OCI-LY3 (cell line): ENCODE results near the gene NCOA4.

Experiments used
- EZH2phosphoT487 ChIP-seq: fragments of 200-600 bp; shearing (Covaris generic); IDR thresholded peaks from 2 replicates; pipeline ENCODE4 v1.6.1; 2018; ENCODE audit warnings: antibody characterized with exemption, mixed run types, low read depth
- TF ChIP-seq, protein P1 (sequence below): fragments of 200-600, 300-600 bp; sonication (generic); IDR thresholded peaks from 2 replicates; pipeline ENCODE4 v1.5.1; 2014; ENCODE audit warnings: antibody characterized with exemption, low read length, low read depth

DNA sequence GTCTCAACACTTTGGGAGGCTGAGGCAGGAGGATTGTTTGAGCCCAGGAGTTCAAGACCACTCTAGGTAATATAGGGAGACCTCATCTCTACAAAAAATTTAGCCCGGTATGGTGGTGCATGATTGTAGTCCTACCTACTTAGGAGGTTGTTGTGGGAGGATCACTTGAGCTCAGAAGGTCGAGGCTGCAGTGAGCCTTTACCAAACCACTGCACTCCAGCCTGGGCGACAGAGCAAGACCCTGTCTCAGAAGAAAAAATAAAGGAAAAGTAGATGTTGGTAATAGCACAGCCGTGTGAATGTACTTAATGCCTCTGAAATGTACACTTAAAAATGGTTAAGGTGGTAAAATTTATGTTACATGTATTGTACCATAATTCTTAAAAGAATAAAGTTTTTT is 32.9 kb downstream of the NCOA4 start:
- TF ChIP-seq, protein P1, sequence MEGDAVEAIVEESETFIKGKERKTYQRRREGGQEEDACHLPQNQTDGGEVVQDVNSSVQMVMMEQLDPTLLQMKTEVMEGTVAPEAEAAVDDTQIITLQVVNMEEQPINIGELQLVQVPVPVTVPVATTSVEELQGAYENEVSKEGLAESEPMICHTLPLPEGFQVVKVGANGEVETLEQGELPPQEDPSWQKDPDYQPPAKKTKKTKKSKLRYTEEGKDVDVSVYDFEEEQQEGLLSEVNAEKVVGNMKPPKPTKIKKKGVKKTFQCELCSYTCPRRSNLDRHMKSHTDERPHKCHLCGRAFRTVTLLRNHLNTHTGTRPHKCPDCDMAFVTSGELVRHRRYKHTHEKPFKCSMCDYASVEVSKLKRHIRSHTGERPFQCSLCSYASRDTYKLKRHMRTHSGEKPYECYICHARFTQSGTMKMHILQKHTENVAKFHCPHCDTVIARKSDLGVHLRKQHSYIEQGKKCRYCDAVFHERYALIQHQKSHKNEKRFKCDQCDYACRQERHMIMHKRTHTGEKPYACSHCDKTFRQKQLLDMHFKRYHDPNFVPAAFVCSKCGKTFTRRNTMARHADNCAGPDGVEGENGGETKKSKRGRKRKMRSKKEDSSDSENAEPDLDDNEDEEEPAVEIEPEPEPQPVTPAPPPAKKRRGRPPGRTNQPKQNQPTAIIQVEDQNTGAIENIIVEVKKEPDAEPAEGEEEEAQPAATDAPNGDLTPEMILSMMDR: no peak
- TF ChIP-seq EZH2phosphoT487: no peak
